ENCODE results near the gene ROR2.

GRCh38 chr9:91840882-91841281 lies 109.1 kb downstream of the ROR2 start:
- no peak for TF ChIP-seq CTCF (IDR thresholded peaks at IDR 0.05)
- no peak for TF ChIP-seq POLR2A (IDR thresholded peaks at IDR 0.05)

Measured in Peyer's patch (tissue), 4 donors.